Stimulated activated naive CD4-positive, alpha-beta T cell treated with Interleukin-2 at 50 U/mL for 16 hours (primary cell): ENCODE measurements around the gene SYT17.

Experiments used
- DNase-seq: peaks from one replicate; lab custom pipeline; 2025; lab: John Stamatoyannopoulos, UW

SYT17 gene, protein sequence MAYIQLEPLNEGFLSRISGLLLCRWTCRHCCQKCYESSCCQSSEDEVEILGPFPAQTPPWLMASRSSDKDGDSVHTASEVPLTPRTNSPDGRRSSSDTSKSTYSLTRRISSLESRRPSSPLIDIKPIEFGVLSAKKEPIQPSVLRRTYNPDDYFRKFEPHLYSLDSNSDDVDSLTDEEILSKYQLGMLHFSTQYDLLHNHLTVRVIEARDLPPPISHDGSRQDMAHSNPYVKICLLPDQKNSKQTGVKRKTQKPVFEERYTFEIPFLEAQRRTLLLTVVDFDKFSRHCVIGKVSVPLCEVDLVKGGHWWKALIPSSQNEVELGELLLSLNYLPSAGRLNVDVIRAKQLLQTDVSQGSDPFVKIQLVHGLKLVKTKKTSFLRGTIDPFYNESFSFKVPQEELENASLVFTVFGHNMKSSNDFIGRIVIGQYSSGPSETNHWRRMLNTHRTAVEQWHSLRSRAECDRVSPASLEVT

DNA sequence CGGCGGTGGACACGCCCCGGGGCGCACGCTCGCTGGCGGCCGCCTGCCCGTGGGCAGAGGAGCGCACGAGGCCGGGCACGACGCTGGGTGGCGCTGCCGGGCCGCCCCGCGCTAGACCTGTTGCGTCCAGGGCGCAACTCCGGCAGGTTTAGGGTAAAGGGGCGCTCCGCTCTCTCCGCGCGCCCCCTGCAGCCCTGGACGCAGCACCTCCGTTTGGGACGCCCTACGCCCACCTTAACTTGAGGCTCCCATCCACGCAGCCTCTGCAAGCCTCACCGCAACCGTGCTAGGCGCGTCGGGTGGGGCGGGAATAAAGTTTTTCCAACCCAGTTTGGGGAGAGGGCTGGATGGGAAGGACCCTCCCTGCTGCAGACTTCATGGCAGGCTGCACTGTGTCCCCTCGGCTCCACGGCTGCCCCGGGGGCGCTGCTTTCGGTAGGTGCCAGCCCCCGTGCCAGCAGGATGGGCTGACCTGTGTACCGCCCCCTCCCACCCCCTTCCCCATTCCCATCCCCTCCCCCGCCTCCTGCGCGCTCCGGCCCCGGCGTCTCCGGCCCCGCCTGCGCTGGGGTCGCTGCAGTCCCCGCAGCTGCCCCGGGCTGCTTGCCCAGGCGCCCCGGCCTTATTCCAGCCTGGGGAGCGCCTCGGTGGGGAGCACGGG lies at the start of gene SYT17:
SYT17 (plus strand) TSS at position 531 of the 661 bp plus-strand sequence. CDS start 407 bp downstream, outside the sequence.
- DNase-seq = peak; percentile 5

DNA sequence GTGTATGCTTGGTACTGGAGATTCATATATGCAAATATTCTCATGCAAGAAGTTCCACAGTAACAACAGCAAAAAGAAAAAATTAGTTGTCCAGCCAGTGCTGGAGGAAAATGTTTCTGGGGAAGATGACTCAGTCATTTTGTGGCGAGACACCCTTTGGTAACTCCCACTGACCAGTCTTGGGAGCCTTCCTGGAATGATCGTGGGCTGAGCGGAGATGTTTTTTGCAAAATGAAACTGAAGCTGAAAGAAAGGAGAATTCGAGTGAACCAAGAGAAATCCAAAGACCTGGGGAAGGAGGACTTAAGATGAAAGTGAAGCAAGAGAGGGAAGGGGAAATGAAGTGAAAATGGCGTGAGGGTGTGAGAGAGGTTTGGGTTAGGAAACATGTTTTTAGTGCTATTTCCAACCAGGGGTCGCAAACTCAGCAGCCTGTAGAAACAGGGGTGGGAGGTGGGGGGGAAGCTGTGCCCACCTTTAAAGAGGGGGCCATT lies 49.1 kb upstream of the SYT17 start:
- peak; percentile 46 for DNase-seq

DNA sequence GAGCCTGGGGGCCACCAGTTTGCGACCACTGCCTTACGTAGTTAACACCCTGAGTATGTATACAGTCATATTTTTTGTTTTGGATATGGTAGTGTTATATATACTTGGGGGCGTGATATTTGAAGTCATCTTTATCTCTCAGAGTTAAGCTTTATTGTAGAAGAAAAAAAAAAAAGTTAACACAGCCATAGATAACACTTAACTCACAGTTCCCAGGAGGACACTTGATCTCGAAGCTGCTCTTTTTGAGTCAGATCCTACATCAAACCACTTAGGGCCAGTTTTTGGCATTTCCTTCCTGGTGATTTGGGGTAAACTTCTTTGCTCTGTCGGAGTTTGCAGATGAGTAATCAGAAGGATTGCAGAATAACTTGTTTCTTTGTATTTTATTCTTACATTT lies 48.5 kb upstream of the SYT17 start:
- DNase-seq = no peak

DNA sequence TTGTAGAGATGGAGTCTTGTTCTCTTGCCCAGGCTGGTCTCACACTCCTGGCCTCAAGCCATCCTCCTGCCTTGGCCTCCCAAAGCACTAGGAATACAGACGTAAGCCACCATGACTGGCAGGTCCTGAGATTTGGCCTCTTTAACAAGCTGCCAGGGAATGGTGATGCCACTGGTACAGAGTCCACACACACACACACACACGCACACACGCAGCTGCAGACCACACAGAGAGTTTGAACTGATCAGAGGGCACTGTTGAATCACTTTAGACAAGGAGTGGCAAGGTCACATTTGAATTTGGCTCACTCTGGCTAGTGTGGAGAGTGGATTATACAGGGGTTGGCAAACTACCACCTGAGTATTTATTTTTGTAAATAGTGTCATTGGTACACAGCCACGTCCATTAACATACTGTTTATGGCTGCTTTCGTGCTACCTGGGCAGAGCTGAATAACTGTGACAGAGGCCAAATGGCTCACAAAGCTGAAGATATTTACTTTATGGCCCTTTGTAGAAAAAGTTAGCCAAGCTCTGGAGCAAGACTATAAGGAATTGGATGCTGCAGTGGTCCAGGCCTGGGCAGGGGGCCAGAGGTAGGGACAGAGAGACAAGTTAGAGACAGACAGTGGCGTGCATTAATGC lies 44.4 kb upstream of the SYT17 start:
- DNase-seq = no peak

DNA sequence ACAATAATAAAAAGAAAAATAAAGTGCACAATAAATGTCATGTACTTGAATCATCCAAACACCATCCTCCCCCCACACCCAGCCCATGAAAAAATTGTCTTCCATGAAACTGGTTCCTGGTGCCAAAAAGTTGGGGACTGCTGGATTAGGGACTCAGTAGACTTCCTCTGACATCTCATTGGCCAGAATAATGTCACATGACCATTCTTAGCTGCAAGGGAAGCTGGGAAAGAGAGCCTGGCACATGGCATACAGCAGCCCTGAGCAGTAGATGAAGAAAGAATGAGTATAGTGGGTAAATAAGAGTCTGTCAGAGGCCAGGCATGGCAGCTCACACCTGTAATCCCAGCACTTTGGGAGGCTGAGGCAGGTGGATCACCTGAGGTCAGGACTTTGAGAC lies 41.7 kb upstream of the SYT17 start:
- no peak for DNase-seq

DNA sequence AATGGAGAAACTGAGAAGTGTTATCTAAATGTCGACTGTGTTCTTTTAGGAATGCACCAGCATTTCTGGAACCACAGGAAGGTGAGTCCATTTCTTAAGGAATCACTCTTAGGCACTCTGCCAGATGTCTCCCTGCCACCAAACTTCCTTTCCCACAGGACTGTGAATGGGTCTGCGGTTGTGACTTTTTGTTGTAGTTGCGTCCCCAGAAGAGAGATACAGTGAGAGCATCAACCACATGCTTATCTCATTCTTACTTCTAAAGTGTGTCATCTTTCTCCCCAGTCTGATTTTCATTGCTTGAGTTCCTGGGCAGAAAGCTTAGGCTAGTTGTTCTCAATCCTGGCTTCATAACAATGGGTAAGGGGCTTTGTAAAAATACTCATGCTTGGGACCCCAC lies 40.8 kb upstream of the SYT17 start:
- no peak for DNase-seq

DNA sequence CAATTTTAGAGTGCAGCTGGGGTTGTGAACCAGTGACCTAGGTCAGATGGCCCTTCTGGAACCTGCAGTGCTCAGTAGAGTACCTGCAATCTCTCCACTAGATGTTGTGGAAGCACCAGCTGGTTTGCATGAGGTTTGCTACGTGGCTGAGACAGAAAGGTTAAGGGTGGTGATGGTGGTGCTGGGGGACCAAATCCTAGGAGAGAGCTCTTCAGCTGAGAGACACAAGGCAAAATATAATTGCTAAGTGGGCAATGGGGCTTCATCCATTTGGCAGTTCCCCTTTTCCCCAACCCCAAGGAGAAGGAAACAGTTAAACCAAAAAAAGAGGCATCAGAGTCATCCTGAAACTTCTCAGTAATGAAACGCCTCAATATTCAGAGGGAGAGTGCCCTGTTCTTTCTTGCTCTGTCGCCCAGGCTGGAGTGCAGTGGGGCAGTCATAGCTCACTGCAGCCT lies 40.3 kb upstream of the SYT17 start:
- DNase-seq = no peak

DNA sequence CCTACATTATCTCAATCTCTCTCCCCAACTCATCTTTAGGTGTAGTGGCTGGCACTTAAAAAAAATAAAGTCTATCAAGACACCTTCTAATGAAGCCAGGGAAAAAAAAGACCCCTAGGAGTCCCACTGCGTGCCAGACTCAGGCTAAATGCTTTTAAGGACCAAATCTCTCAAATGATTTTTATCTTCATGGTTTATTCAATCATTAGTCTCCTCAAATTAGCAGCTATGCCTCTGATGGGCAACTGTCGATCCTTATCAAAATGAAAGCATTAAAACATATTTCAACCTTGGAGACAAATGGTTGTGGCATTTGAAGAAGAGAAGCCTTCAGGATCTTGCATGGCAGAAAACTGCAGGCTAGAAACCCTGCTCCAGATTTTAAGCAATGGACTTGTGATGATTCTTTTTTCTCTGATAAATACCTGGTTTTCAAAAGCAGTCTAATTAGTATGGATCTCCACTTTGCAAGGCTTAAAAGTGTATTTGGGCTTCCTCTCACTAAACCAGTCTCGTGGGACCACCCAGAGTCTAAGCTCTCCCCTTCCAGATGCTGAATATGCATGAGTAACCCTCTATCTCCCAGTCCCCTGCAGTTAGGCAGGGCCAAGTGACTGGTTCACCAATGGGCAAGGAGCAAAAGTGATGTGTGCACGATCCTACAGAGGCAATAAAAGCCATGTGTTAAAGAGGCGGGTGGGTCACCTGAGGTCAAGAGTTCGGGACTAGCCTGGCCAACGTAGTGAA lies 39.4 kb upstream of the SYT17 start:
- no peak for DNase-seq

DNA sequence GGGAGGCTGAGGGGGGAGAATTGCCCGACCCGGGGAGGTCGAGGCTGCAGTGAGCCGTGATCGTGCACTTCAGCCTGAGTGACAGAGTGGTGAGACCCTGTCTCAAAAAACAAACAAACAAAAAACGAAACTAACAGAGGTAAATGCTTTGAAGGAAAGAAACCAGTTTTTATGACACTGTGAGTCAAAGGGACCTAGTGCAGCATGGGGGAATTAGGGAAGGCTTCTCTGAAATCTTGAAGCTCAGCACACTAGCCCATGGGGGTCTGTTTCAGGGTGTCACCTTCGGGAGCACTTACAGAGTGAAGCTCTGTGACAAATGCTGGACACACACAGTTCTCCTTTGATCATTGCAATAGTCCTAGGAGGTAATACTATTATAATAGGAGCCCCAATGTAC lies 37.7 kb upstream of the SYT17 start:
- DNase-seq = no peak

DNA sequence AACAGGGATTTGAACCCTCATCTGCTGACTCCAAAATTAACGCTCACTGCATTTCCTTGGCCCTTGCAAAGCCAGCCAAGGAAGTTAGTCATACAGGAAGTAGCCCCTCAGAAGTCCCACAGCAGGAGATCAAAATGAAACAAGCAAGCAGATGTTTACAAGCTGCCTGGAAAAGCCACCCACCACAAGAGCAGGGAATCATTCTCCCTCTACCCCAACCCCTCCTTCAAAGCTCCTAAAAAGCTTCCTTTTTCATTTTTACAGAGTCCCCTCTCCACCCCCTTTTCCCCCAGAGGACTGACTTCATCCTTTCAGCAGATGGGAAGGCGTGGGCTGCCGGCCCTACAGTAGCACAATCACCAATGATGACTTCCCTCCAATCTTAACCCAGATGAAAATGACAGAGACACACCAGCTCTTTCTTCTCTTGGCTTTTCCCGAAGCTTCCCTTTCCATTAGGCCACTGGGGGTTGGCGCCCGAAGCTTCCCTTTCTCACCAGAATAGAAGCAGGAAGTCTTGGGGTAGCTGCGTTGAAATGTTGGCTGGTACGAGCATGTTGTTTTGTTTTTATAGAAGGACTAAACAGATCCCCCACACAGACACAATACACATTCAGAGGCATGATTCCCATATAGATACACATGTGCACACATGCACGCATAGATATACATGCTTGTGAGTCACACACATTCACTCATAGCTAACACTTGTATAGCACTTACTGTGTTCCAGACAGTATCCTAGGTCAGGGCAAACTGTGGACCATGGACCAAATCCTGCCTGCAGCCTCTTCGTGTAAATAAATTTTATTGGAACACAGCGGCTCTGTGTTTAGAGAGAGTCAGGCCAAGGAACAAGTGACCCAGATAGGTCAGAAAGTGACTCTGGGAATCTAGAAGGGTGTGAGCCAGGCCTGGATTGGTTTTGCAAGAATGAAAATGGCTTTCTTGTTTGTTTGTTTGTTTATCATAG lies 36.9 kb upstream of the SYT17 start:
- DNase-seq = no peak

DNA sequence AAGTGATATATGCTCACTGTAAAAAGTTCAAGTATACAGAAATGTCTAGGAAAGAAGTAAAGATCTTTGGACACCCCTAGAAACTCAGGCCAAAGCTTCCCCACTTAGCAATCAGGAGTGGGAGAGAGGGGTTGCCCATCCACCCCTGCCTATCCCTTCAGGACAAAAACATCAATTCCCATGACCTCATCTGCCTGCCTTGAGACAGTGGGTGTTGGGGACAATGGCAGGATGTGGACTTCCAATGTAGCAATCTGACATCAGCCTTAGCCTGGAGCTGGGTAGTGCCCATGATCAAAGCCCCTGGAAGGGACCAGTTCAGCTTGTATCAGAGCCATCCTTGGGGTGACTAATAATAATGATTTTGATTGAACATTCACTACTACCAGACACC lies 36.2 kb upstream of the SYT17 start:
- no peak for DNase-seq

DNA sequence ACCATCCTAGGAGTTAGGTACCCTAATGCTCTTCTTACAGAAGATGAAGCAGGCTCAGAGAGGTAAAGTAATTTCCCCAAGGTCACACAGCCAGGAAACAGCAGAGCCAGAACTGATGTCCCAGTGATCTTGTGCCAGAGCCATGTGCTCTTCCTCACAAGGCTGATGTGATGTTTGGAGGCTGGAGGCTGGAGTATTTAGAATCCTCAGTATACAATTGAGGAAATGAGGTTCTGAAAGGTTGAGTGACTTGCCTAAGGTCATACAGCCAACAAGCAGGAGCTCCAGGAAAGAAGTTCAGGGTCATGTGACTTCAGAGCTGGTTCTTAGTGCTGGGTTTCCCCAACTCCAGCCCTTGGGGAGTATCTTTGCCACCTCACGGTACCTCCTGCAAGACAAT lies 35.8 kb upstream of the SYT17 start:
- DNase-seq = no peak

DNA sequence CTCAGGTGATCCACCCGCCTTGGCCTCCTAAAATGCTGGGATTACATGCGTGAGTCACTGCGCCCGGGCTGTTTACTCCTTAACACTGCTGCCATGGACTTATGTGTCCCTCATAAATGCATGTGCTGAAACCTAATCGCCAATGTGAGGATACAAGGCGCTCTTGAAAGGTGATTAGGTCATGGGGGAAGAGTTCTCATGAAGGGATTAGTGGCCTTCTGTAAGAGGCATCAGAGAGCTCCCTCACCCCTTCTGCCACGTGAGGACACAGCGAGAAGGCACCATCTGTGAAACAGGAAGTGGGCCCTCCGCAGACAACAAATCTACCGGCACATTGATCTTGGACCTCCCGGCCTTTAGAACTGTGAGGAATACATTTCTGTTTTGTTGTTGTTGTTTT lies 35.1 kb upstream of the SYT17 start:
- no peak for DNase-seq

DNA sequence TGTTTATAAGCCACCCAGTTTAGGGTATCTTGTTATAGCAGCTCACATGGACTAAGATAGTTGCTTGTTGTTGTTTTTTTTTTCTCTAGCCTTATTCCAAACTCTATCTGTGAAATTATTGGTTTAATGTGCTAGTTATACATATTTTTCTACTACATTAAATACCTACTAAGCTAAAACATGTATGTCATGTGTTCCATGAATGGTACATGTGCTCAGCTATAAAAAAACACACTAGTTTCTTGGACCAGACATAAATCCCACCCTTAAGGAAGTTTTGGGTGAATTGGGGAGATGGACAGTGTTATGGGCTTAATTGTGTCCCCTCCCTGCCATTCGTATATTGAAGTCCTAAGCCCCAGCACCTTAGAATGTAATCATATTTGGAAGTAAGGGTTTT lies 34.4 kb upstream of the SYT17 start:
- DNase-seq = no peak

DNA sequence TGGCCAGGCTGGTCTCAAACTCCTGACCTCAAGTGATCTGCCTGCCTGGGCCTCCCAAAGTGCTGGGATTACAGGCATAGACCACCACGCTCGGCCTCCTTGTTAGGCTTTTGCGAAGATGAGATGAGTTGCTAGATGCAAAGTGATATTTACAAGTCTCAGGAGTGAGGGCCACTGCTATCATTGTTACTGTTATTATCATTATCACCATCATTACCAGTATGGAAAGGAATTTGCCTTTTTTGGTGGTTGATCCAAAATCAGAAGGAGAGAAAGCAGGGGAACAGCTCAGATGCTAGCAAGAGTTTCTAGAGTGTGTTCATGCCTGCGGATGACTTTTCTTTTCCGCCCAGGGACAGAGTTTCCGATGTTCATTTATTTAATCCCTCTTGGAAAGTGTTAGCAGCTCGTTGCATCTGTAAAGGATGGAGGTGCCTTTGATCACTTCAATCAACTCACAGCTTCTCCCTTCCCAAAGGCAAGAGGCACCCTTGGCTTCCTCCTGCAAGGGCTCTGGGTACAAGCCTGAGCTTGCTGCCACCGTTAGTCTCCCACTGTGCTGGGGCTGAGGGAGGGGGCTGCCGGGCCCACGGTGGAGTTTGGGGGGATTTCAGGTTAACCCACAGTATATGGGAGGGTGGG lies 32.7 kb upstream of the SYT17 start:
- DNase-seq = no peak

DNA sequence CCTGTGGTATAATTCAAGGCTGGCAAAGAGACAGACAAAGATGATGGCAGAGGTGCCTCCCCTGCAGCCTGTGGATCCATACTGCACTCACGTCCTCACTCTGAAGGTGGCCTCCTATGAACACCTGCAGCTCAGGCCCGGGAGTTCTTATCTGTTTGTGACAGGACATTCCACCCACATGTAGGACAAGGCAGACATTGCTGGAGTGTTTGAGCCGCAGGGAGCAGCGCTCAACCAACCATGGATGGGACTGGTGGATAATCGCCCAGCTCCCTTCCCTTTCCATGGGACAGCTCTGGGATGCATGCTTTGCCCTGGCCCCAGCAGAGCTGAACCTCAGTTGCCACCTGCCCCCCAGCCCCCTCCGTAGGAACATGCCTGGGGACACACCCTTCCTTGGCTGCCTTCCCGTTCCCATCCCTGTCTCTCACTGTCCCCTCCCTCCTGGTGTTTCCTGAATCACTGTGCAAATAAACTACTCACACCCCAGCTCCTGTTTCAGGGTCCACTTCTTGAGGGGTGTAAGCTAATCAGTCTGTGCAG lies 32.1 kb upstream of the SYT17 start:
- no peak for DNase-seq

DNA sequence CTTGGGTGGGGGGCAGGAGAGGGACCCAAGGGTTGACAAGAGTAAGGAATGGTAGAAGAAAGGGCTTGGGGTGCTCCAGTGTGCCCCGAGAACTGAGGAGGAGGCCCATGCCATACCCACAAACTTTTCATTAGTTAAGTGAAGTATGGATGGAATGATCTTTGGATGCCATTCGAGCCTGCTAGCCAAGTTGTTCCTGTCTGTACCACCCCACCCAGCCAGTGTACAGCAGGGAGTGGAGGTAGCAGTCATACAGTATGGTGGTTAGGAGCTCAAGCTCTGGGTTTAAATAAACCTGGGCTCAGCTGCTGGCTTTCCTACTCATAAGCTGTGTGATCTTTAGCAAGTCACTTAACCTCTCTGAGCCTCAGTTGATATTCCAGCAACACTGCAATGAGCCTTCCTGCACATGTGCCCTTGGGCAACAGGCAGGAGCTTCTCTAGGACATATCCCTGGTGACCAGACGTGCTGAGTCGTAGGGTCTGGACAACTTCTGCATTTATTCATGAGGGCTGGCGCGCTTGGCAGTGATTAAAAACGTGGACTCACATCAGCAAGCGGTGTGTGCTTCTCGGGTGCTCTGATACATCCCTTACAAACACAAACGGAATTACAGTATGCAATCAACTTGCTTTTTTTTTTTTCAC lies 31.4 kb upstream of the SYT17 start:
- DNase-seq = no peak

DNA sequence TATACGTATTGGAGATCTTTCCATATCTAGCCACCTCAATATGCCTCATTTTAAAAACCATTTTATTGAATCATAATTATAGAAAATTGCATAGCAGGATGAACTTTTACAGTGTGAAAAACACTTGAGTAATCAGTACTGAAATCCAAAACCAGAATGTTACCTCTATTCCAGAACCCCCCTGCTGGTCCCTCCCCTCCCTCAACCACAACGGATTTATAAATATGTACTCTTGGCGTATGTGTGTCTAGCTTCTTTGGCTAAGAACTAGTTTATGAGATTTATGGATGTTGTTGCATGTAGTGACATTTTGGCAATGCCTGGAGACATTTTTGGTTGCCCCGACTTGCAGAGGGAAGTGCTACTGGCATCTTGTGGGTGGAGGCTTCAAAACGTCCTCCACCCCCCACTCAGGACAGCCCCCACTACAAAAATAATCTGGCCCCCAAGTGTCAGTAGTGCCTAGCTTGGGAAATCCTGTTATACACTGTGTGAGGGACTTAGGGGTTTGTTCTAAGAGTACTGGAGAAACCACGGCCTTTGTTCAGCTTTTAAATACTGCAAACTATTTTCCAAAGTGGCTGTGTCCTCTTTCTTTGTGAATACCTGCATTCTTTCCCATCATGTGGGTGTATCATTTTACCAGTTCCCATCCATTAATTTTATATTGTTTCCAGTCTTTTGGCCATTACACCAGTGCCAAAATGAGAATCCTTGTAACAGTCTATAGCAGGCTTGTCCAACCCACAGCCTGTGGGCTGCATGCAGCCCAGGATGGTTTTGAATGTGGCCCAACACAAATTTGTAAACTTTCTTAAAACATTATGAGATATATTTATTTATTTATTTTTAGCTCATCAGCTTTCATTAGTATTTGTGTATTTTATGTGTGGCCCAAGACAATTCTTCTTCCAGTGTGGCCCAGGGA lies 30.6 kb upstream of the SYT17 start:
- no peak for DNase-seq
